Tibial artery (tissue), 4 donors: Measurements from ENCODE around the gene SYPL2.

Experiments used
- DNase-seq, 2 donors: peaks; one replicate each; pipeline ENCODE4 v3.0.0-alpha.2; 2019
- H3K27ac ChIP-seq, 2 donors: fragments of 200-600 bp; sonication (generic) in 1 of 2; 1 replicate in 1 of 2; 2 replicates in 1 of 2; pipeline ENCODE4 v1.5.1; 2018 to 2019; ENCODE audit warnings: mild to moderate bottlenecking in 1 of 2
- H3K27me3 ChIP-seq, 2 donors: fragments of 200-600 bp; sonication (generic) in 1 of 2; one replicate each; pipeline versions ENCODE4 v1.5.1 to v1.6.0; 2016 to 2019
- H3K36me3 ChIP-seq, 3 donors: fragments of 200-600 bp; sonication (generic) in 2 of 3; one replicate each; pipeline ENCODE4 v1.5.1; 2016 to 2019; ENCODE audit warnings: mild to moderate bottlenecking in 2 of 3
- H3K4me1 ChIP-seq, 4 donors: fragments of 200-600 bp; sonication (generic) in 2 of 4; 1 replicate in 3 of 4; 2 replicates in 1 of 4; pipeline ENCODE4 v1.5.1; 2016 to 2019
- H3K4me3 ChIP-seq, 2 donors: fragments of 200-600 bp; sonication (generic) in 1 of 2; 1 replicate in 1 of 2; 2 replicates in 1 of 2; pipeline ENCODE4 v1.5.1; 2018 to 2019; ENCODE audit warnings: mild to moderate bottlenecking in 2 of 2
- H3K9me3 ChIP-seq, 3 donors: fragments of 200-600 bp; sonication (generic) in 1 of 3; one replicate each; pipeline ENCODE4 v1.5.1; 2016 to 2019
- CTCF ChIP-seq, 2 experiments: fragments of 200-600 bp in 1 of 2; fragments of 450-650 bp in 1 of 2; IDR thresholded peaks; one replicate each; pipeline ENCODE4 v1.5.1; 2017 to 2019; ENCODE audit warnings: antibody characterized with exemption in 2 of 2, mild to moderate bottlenecking in 1 of 2, moderate library complexity in 1 of 2
- intact Hi-C: fragments of 100-400 bp; cut with DNase I; formaldehyde crosslinking; loops from one replicate; pipeline ENCODE4 v1.15.0; 2023; ENCODE audit warnings: low total_unique reads

Gene SYPL2

GRCh38 chr1:109466125-109466451 is 258 bp upstream of the SYPL2 start:
- H3K27me3 ChIP-seq = peaks cover 0 to 14% of the 10 kb centered on the region in 2 donors
- no peaks in the 10 kb centered on the region for H3K9me3 ChIP-seq
- intact Hi-C loops = loop anchor here (5.0 kb wide), 1 partner anchor 39 kb away; the partner anchor contains the start of gene PSMA5
- peaks cover 0 to 19% (median 7%) of the 10 kb centered on the region in 4 donors for H3K4me1 ChIP-seq
- TF ChIP-seq CTCF (IDR thresholded peaks at IDR 0.05) = no peak
- DNase-seq = no peak
- peak overlapping the region; percentile 66 to 73 for H3K27ac ChIP-seq
- H3K36me3 ChIP-seq = no peaks in the 10 kb centered on the region
- peak overlapping the region; percentile 55 to 76 for H3K4me3 ChIP-seq

- H3K27me3 ChIP-seq = peaks cover 0 to 14% of the 10 kb centered on the region in 2 donors
- TF ChIP-seq CTCF (IDR thresholded peaks at IDR 0.05) = no peak
- peak overlapping the region; percentile 66 to 73 for H3K27ac ChIP-seq
- intact Hi-C loops = loop anchor here (5.0 kb wide), 1 partner anchor 40 kb away; the partner anchor contains the start of gene PSMA5
- no peaks in the 10 kb centered on the region for H3K36me3 ChIP-seq
- peak overlapping the region; percentile 55 to 76 for H3K4me3 ChIP-seq
- DNase-seq = no peak
- H3K9me3 ChIP-seq = no peaks in the 10 kb centered on the region
- peaks cover 0 to 19% (median 7%) of the 10 kb centered on the region in 4 donors for H3K4me1 ChIP-seq
These were observed 993 bp downstream of the SYPL2 start for GRCh38 chr1:109467301-109467777.

GRCh38 chr1:109468061-109468460 is 1.7 kb downstream of the SYPL2 start:
- H3K27me3 ChIP-seq = peaks cover 0 to 14% of the 10 kb centered on the region in 2 donors
- TF ChIP-seq CTCF (IDR thresholded peaks at IDR 0.05) = no peak
- no peaks in the 10 kb centered on the region for H3K9me3 ChIP-seq
- intact Hi-C loops = loop anchor here (5.0 kb wide), 1 partner anchor 41 kb away; the partner anchor contains the start of gene PSMA5
- no peak overlapping the region for H3K27ac ChIP-seq
- peaks cover 0 to 19% (median 7%) of the 10 kb centered on the region in 4 donors for H3K4me1 ChIP-seq
- no peak for DNase-seq
- H3K4me3 ChIP-seq = no peak overlapping the region
- no peaks in the 10 kb centered on the region for H3K36me3 ChIP-seq

GRCh38 chr1:109468903-109469302 is 2.6 kb downstream of the SYPL2 start:
- DNase-seq = no peak
- intact Hi-C loops = loop anchor here (5.0 kb wide), 1 partner anchor 42 kb away; the partner anchor contains the start of gene PSMA5
- peaks cover 0 to 19% (median 7%) of the 10 kb centered on the region in 4 donors for H3K4me1 ChIP-seq
- TF ChIP-seq CTCF (IDR thresholded peaks at IDR 0.05) = no peak
- H3K9me3 ChIP-seq = no peaks in the 10 kb centered on the region
- H3K36me3 ChIP-seq = no peaks in the 10 kb centered on the region
- H3K4me3 ChIP-seq = no peak overlapping the region
- peaks cover 0 to 14% of the 10 kb centered on the region in 2 donors for H3K27me3 ChIP-seq
- no peak overlapping the region for H3K27ac ChIP-seq

GRCh38 chr1:109470245-109470644 is 3.9 kb downstream of the SYPL2 start:
- no peak for DNase-seq
- no peak for TF ChIP-seq CTCF (IDR thresholded peaks at IDR 0.05)
- no peaks in the 10 kb centered on the region for H3K9me3 ChIP-seq
- intact Hi-C loops = no loop called here
- H3K4me1 ChIP-seq = peaks cover 0 to 19% (median 7%) of the 10 kb centered on the region in 4 donors
- H3K4me3 ChIP-seq = no peak overlapping the region
- no peak overlapping the region for H3K27ac ChIP-seq
- H3K36me3 ChIP-seq = no peaks in the 10 kb centered on the region
- peaks cover 0 to 14% of the 10 kb centered on the region in 2 donors for H3K27me3 ChIP-seq
